Caco-2 (cell line): Measurements from ENCODE around the gene KCNIP1. TPM values are rescaled to one million over a fixed set of nuclear protein-coding genes. Genes with fewer than 3 reads are reported as not detected.

ENCODE experiments used
- BruUV-seq: library from RNA; stranded (reverse); fragments of 400-500 nt; replicated peaks from 2 replicates; lab custom pipeline; 2021; lab: Mats Ljungman, UMichigan
- CTCF ChIA-PET: fragments of 300-600 bp; sonication (Branson Sonifier 250); formaldehyde crosslinking; loops from one replicate; lab custom pipeline; 2022; ENCODE audit warnings: antibody characterized with exemption; lab: Charles Lee
- POLR2A ChIA-PET: fragments of 300-600 bp; sonication (Branson Sonifier 250); formaldehyde crosslinking; loops from one replicate; lab custom pipeline; 2022; ENCODE audit warnings: antibody characterized with exemption; lab: Charles Lee
- DNase-seq, 2 experiments: peaks; one replicate each; pipeline versions ENCODE4 v3.0.0 to v3.0.0-alpha.2; 2020 to 2022
- H3K27me3 ChIP-seq: replicated peaks from 2 replicates; pipeline ENCODE4 v1.6.0; 2011; ENCODE audit warnings: low read length; ENCODE audit not compliant: control insufficient read depth, insufficient read depth
- H3K36me3 ChIP-seq: 2 replicates; pipeline ENCODE4 v1.5.1; 2011; ENCODE audit warnings: low read length; ENCODE audit not compliant: control insufficient read depth, insufficient read depth
- H3K4me1 ChIP-seq: fragments of 250-450 bp; sonication (Bioruptor Pico); 2 replicates; pipeline ENCODE4 v1.5.1; 2020; ENCODE audit warnings: mild to moderate bottlenecking
- H3K4me3 ChIP-seq: 2 replicates; pipeline ENCODE4 v1.5.1; 2011; ENCODE audit warnings: low read depth, mild to moderate bottlenecking, control low read depth, low read length
- H3K9me3 ChIP-seq: fragments of 250-450 bp; sonication (Bioruptor Pico); 2 replicates; pipeline ENCODE4 v1.5.1; 2020; ENCODE audit warnings: mild to moderate bottlenecking, moderate library complexity
- H3K27ac Mint-ChIP-seq: one replicate; pipeline ENCODE4 v1.8.0; 2022; ENCODE audit warnings: mixed read lengths; ENCODE audit not compliant: unreplicated experiment
- H3K27me3 Mint-ChIP-seq: one replicate; pipeline ENCODE4 v1.8.0; 2022; ENCODE audit warnings: mixed read lengths; ENCODE audit not compliant: insufficient read depth, unreplicated experiment
- H3K36me3 Mint-ChIP-seq: one replicate; pipeline ENCODE4 v1.8.0; 2022; ENCODE audit warnings: mild to moderate bottlenecking, mixed read lengths; ENCODE audit not compliant: insufficient read depth, unreplicated experiment
- H3K4me1 Mint-ChIP-seq: one replicate; pipeline ENCODE4 v1.8.0; 2022; ENCODE audit warnings: low read depth, mixed read lengths; ENCODE audit not compliant: unreplicated experiment
- H3K4me3 Mint-ChIP-seq: one replicate; pipeline ENCODE4 v1.8.0; 2022; ENCODE audit warnings: mild to moderate bottlenecking, moderate library complexity, mixed read lengths; ENCODE audit not compliant: unreplicated experiment
- H3K9me3 Mint-ChIP-seq: one replicate; pipeline ENCODE4 v1.8.0; 2022; ENCODE audit warnings: mixed read lengths; ENCODE audit not compliant: unreplicated experiment
- CTCF ChIP-seq, 2 experiments: fragments of 200-600 bp in 1 of 2; IDR thresholded peaks; 1 replicate in 1 of 2; 2 replicates in 1 of 2; pipeline versions ENCODE4 v1.5.1 to v1.8.0; 2011 to 2022; ENCODE audit warnings: antibody characterized with exemption in 1 of 2, control low read depth in 1 of 2, inconsistent platforms in 1 of 2, low read depth in 1 of 2, low read length in 1 of 2, mild to moderate bottlenecking in 1 of 2, moderate library complexity in 1 of 2; ENCODE audit not compliant: insufficient read depth in 1 of 2, severe bottlenecking in 1 of 2, unreplicated experiment in 1 of 2
- intact Hi-C: fragments of 100-400 bp; cut with micrococcal nuclease; formaldehyde crosslinking; loops from one replicate; pipeline ENCODE4 v1.10.0; 2022; ENCODE audit not compliant: unreplicated experiment
- total RNA-seq: library from RNA; stranded (reverse); gene quantifications from 2 replicates; pipeline ENCODE4 v1.2.3, GENCODE V29; 2022

The KCNIP1 gene
- total RNA-seq, 1 experiment from 2014 or later: not detected

- H3K4me3 Mint-ChIP-seq: no peak overlapping the region
- BruUV-seq: no TSS peak
- no peak overlapping the region for H3K27ac Mint-ChIP-seq
- H3K36me3 ChIP-seq: no peaks in the 10 kb centered on the region
- H3K4me3 ChIP-seq: no peak overlapping the region
- ChIA-PET POLR2A (no interaction called here), CTCF (no interaction called here)
- no peaks in the 10 kb centered on the region for H3K4me1 ChIP-seq
- H3K4me1 Mint-ChIP-seq: no peaks in the 10 kb centered on the region
- no peaks in the 10 kb centered on the region for H3K36me3 Mint-ChIP-seq
- no peaks in the 10 kb centered on the region for H3K9me3 ChIP-seq
- DNase-seq: no peak
- H3K9me3 Mint-ChIP-seq: no peaks in the 10 kb centered on the region
- H3K27me3 Mint-ChIP-seq: no peaks in the 10 kb centered on the region
- TF ChIP-seq CTCF (IDR thresholded peaks at IDR 0.05; ENCODE audit: insufficient read depth in 1 of 2, low read depth in 1 of 2, low read length in 1 of 2, severe bottlenecking in 1 of 2, unreplicated experiment in 1 of 2): no peak
- intact Hi-C loops: no loop called here
- no peaks in the 10 kb centered on the region for H3K27me3 ChIP-seq
Measured at GRCh38 chr5:170525470-170526211, 21.8 kb downstream of the KCNIP1 start.

- Mint-ChIP-seq H3K27me3 (no peaks in the 10 kb centered on the region), H3K4me3 (no peak overlapping the region), H3K27ac (no peak overlapping the region), H3K4me1 (no peaks in the 10 kb centered on the region), H3K36me3 (no peaks in the 10 kb centered on the region), H3K9me3 (no peaks in the 10 kb centered on the region)
- Histone ChIP-seq H3K36me3 (no peaks in the 10 kb centered on the region), H3K27me3 (no peaks in the 10 kb centered on the region), H3K4me1 (no peaks in the 10 kb centered on the region), H3K4me3 (no peak overlapping the region), H3K9me3 (no peaks in the 10 kb centered on the region)
- POLR2A ChIA-PET: no interaction called here
- TF ChIP-seq CTCF (IDR thresholded peaks at IDR 0.05; ENCODE audit: insufficient read depth in 1 of 2, low read depth in 1 of 2, low read length in 1 of 2, severe bottlenecking in 1 of 2, unreplicated experiment in 1 of 2): no peak
- CTCF ChIA-PET: no interaction called here
- intact Hi-C loops: no loop called here
- BruUV-seq: no TSS peak
- no peak for DNase-seq
Measured at GRCh38 chr5:170527991-170528390, 24.2 kb downstream of the KCNIP1 start.

DNA sequence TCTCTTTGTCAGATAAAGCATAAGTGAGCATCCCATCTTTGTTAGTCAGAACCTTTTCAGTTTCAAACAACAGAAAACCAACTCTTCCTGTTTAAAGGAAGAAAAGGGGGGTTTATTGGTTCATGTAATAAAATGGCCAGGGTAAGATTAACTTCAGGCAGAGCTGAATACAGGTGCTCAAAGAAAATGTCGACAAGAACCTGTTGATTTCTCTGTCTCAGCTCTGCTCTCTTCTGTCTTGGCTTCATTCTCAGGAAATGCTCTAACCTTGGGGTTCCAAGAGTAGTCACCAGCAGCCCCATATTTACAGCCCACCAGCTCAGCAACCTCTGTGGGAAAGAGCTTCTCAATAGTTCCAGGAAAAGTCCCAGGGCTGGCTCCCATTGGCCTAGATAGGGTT is 25.2 kb downstream of the KCNIP1 start:
- intact Hi-C loops: no loop called here
- CTCF ChIA-PET: no interaction called here
- Mint-ChIP-seq H3K27me3 (no peaks in the 10 kb centered on the region), H3K36me3 (no peaks in the 10 kb centered on the region), H3K4me3 (no peak overlapping the region), H3K27ac (no peak overlapping the region), H3K4me1 (peaks cover 1% of the 10 kb centered on the region), H3K9me3 (no peaks in the 10 kb centered on the region)
- Histone ChIP-seq H3K36me3 (no peaks in the 10 kb centered on the region), H3K4me3 (no peak overlapping the region), H3K4me1 (no peaks in the 10 kb centered on the region), H3K9me3 (no peaks in the 10 kb centered on the region), H3K27me3 (no peaks in the 10 kb centered on the region)
- no peak for DNase-seq
- TF ChIP-seq CTCF (IDR thresholded peaks at IDR 0.05; ENCODE audit: insufficient read depth in 1 of 2, low read depth in 1 of 2, low read length in 1 of 2, severe bottlenecking in 1 of 2, unreplicated experiment in 1 of 2): no peak
- BruUV-seq: no TSS peak
- POLR2A ChIA-PET: no interaction called here
